Posterior vena cava (tissue), 2 donors: ENCODE measurements around the gene HSD3B7. TPM values are rescaled to one million over a fixed set of nuclear protein-coding genes. Genes with fewer than 3 reads are reported as not detected.
A peak's percentile ranks its signal among the peaks of the same experiment; 100 is the strongest.

Experiments used
- DNase-seq: peaks from one replicate; pipeline ENCODE4 v3.0.0-alpha.2; 2020; ENCODE audit warnings: low spot score
- intact Hi-C, 2 donors: fragments of 100-400 bp; cut with DNase I; formaldehyde crosslinking; loops; one replicate each; pipeline versions ENCODE4 v1.14.1 to v1.14.2; 2022 to 2023
- total RNA-seq, 2 donors: library from RNA; stranded (reverse); fragmentation: NEBNext Ultra II Directional; extraction: Animal tissue kit (Norgen Biotek cat#: 25700); gene quantifications; one replicate each; pipeline ENCODE4 v1.2.1, GENCODE V29; 2021
- donor health status: DM: yes; HTN: yes; CAD: no.
- donor health status: DM: yes; HTN: yes; CAD: no.

The HSD3B7 gene
- total RNA-seq, 2 donors from 2014 or later: 38.5 to 39.2 TPM

DNA sequence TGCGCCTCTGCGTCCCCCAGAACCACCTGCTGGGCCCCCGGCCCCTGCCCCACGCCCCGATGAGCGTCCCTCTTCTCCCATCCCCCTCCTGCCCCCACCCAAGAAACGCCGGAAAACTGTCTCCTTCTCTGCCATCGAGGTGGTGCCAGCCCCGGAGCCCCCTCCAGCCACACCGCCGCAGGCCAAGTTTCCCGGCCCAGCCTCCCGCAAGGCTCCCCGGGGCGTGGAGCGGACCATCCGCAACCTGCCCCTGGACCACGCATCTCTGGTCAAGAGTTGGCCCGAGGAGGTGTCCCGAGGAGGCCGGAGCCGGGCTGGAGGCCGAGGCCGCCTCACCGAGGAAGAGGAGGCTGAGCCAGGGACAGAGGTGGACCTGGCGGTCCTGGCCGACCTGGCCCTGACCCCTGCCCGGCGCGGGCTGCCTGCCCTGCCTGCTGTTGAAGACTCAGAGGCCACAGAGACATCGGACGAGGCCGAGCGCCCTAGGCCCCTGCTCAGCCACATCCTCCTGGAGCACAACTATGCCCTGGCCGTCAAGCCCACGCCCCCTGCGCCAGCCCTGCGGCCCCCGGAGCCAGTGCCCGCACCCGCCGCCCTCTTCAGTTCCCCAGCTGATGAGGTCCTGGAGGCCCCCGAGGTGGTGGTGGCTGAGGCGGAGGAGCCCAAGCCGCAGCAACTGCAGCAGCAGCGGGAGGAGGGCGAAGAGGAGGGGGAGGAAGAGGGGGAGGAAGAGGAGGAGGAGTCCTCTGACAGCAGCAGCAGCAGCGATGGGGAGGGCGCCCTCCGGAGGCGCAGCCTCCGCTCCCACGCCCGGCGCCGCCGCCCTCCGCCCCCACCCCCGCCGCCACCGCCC lies 5.6 kb upstream of the HSD3B7 start:
- intact Hi-C loops: loop anchor here in 1 of 2 donors (10.0 kb wide), 3 partner anchors 115 to 885 kb away; partner anchors contain the start of genes ARMC5 and VKORC1
- DNase-seq: no peak

DNA sequence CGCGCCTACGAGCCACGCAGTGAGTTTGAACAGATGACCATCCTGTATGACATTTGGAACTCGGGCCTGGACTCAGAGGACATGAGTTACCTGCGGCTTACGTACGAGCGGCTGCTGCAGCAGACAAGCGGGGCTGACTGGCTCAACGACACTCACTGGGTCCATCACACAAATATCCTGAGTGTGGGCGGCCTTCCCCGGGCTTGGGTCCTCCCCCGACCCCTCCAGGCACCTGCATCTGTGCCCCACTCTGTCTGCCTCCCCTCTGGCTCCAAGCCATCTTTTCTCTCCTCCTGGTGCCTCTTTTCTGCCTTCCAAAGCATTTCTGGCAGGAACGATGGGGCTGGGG lies 5.0 kb upstream of the HSD3B7 start:
- DNase-seq: no peak
- intact Hi-C loops: loop anchor here in 1 of 2 donors (10.0 kb wide), 3 partner anchors 115 to 885 kb away; partner anchors contain the start of genes ARMC5 and VKORC1

DNA sequence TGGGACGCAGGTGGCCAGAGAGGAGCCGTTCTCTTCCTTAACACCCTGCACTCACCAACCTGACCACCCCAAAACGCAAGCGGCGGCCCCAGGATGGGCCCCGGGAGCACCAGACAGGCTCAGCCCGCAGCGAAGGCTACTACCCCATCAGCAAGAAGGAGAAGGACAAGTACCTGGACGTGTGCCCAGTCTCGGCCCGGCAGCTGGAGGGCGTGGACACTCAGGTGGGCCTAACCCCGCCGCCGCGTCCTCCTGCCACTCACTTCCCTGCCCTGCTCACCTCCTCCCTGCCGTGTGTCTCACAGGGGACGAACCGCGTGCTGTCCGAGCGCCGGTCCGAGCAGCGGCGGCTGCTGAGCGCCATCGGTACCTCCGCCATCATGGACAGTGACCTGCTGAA lies 4.6 kb upstream of the HSD3B7 start:
- intact Hi-C loops: loop anchor here in 1 of 2 donors (10.0 kb wide), 3 partner anchors 114 to 884 kb away; partner anchors contain the start of genes ARMC5 and VKORC1
- DNase-seq: no peak

DNA sequence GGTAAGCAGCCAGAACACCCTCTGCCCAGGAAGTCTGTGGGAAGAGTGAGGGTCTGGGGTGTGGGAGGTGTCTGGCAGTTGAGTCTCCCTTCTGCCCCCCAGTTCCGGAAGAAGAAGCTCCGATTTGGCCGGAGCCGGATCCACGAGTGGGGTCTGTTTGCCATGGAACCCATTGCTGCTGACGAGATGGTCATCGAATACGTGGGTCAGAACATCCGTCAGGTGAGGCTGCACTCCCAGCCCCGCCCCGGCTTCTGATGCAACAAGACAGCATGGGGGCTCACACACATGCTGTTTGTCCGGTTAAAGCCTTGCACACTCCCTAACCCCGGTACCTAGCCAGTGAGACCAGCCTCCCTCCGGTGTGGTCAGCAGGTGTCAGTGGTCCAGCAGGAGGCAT lies 4.0 kb upstream of the HSD3B7 start:
- intact Hi-C loops: loop anchor here in 1 of 2 donors (10.0 kb wide), 3 partner anchors 114 to 884 kb away; partner anchors contain the start of genes ARMC5 and VKORC1
- DNase-seq: no peak

DNA sequence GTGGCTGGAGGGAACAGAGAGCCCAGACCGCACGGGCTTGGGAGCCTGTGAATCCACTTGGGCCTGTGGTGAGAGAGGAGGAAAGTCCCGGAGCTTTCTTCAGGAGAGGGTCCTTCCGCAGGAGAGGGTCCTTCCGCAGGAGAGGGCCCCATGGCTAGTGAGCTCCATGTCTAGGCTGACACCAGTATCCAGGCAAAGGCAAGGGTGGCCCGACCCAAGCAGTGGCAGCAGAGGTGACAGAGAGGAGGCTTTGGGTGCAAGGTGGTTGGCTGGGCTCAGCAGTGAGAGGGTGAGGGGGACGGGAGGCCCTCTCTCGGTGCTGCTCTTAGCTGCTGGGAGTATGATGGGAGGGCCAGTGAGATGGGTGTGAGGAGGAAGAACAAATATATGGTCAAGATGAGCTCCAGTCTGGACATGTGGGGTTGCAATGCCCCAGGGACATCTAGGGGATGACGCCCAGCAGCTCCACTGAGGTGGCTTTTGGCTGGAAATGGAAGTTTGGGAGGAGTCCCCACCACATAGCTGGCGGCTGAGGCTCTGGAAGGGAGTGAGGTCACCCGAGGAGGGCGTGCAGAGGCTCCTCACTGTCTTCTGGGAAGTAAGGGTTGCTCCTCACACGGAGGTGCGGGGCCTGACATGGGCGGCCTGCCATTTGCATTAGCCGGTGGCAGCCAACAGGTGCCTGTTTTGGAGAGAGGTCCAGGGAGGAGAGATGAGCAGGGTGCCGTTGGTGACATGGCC lies 2.3 kb upstream of the HSD3B7 start:
- peak; percentile 91 for DNase-seq
- intact Hi-C loops: loop anchor here in 1 of 2 donors (10.0 kb wide), 3 partner anchors 112 to 882 kb away; partner anchors contain the start of genes ARMC5 and VKORC1

DNA sequence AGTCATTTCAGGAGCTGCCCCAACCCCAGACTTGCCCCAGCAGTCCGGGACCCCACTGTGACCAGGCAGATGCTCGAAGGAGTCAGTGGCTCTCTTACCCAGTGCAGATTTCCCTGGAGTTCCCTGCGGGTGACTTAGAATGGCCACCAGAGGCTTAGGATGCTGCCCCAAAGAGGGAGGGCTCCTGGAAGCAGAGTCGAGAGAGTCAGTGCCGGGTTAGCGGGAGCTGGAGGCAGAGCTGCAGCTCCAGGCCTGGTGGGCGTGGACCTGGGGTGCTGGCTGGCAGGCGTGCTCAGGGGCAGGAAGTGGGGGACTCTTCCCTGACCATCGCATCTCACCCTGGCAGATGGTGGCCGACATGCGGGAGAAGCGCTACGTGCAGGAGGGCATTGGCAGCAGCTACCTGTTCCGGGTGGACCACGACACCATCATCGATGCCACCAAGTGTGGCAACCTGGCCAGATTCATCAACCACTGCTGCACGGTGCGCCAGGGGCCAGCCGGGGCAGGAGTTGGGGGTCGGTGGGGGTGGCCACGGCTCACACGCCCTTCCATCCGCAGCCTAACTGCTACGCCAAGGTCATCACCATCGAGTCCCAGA lies 1.6 kb upstream of the HSD3B7 start:
- intact Hi-C loops: loop anchor here in 1 of 2 donors (10.0 kb wide), 3 partner anchors 111 to 881 kb away; partner anchors contain the start of genes ARMC5 and VKORC1
- no peak for DNase-seq

DNA sequence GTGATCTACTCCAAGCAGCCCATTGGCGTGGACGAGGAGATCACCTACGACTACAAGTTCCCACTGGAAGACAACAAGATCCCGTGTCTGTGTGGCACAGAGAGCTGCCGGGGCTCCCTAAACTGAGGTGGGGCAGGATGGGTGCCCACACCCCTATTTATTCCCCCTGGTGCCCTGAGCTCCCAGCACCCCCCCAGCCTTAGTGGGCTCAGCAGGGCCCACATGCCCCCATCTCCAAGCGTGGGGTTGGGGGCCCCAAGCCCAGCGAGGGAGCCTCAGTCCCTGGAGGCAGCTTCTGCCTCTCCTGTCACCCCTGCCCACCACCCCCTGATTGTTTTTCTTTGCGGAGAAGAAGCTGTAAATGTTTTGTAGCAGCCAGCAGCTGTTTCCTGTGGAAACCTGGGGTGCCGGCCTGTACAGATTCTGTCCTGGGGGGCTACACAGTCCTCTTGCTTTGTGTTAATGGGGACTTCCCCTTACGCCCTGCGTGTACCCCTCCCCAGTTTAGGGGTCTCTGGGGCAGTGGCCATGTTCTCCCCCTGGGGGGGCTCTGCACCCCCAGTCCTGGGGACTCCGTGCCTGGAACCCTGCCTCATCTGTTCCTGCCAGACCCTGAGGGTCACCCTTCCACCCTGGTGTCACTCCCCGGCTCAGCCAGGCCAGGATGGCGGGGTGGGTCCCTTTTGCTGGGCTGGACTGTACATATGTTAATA lies 953 bp upstream of the HSD3B7 start:
- DNase-seq: no peak
- intact Hi-C loops: loop anchor here in 1 of 2 donors (10.0 kb wide), 3 partner anchors 111 to 881 kb away; partner anchors contain the start of genes ARMC5 and VKORC1

DNA sequence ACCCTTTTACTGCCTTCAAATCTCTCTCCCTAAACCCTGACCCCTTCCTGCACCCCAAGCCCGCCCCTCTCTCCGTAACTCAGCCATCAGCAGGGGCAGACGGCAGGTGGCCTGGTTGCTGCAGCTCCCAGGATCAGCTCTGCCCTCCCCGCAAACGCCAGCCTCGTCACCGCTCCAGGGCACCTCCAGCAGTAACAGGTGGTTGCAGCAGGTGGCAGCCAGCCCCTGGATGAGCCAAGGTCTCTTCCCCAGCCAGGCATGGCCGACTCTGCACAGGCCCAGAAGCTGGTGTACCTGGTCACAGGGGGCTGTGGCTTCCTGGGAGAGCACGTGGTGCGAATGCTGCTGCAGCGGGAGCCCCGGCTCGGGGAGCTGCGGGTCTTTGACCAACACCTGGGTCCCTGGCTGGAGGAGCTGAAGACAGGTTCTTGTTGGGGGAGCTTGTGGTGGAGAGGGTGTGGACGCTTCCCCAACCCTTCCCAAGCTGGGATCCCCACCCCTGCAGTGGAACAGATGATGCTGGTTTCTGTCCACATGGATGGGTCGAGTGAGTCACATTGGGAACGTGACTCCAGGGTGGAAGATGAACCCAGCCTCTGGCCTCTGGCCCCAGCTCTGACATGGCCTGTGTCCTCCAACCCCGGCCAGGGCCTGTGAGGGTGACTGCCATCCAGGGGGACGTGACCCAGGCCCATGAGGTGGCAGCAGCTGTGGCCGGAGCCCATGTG lies 558 bp downstream of the HSD3B7 start:
- intact Hi-C loops: loop anchor here in 1 of 2 donors (10.0 kb wide), 3 partner anchors 109 to 879 kb away; partner anchors contain the start of genes ARMC5 and VKORC1
- peak; percentile 87 for DNase-seq

DNA sequence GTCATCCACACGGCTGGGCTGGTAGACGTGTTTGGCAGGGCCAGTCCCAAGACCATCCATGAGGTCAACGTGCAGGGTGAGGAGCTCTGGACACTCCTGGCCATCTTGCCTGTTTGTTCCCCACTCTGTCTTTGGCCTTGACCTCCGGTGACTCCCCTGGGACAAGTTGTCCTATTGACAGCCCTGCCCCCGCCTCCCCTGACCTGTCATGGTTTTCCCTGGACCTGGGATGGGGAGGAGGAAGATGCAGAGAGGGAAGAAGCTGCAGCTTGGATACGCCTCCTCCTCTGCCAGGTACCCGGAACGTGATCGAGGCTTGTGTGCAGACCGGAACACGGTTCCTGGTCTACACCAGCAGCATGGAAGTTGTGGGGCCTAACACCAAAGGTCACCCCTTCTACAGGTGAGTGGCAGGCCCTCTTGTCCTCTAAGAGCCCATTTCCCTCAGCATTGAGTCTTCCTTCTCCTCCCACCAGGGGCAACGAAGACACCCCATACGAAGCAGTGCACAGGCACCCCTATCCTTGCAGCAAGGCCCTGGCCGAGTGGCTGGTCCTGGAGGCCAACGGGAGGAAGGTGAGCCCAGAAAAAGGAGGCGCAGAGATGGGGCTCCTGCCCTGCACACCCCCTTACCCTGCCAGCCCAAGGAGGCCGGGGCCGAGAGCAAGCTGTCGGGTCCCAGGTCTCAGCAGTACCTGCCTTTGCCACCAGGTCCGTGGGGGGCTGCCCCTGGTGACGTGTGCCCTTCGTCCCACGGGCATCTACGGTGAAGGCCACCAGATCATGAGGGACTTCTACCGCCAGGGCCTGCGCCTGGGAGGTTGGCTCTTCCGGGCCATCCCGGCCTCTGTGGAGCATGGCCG lies 1.4 kb downstream of the HSD3B7 start:
- intact Hi-C loops: loop anchor here in 1 of 2 donors (10.0 kb wide), 3 partner anchors 108 to 878 kb away; partner anchors contain the start of genes ARMC5 and VKORC1

DNA sequence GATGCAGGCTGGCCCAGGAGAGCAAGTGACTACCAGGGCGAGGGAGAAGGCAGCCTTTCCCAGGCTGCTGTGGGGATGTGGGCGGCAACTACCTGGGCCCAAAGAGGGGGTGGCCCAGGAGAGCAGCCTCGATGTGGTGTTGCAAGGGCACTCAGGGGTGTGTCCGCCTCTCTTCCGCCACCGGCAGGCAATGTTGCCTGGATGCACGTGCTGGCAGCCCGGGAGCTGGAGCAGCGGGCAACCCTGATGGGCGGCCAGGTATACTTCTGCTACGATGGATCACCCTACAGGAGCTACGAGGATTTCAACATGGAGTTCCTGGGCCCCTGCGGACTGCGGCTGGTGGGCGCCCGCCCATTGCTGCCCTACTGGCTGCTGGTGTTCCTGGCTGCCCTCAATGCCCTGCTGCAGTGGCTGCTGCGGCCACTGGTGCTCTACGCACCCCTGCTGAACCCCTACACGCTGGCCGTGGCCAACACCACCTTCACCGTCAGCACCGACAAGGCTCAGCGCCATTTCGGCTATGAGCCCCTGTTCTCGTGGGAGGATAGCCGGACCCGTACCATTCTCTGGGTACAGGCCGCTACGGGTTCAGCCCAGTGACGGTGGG lies 2.7 kb downstream of the HSD3B7 start:
- intact Hi-C loops: loop anchor here in 1 of 2 donors (10.0 kb wide), 3 partner anchors 107 to 877 kb away; partner anchors contain the start of genes ARMC5 and VKORC1
- no peak for DNase-seq

More for the DNA sequence above, 1.4 kb downstream of the HSD3B7 start:
- DNase-seq: no peak

DNA sequence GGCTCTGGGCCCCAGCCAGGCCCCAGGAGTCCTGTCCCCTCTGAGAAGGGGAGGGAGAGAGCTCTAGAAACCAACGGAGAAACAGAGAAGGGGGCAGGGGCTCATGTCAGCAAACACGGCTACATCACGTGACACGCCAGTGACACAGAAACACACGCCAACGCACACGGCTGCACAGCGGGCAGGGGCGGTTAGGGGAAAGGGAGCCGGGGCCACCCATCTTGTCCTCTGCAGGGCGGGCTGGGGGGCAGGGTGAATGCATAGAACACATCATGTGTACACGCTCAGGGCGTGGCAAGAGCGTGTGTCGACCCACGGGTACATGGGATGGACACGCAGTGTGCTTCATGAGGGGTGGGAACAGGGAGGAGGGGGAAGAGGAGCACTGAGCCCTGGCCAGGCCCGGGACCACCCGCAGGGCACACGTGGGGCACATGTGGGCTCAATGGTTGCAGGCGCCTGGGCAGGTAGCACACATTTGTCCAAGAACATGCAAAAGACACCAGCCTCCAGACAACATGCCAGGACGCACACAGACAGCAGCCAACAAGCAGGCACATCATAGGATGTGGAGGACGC lies 4.6 kb downstream of the HSD3B7 start:
- intact Hi-C loops: loop anchor here in 1 of 2 donors (10.0 kb wide), 3 partner anchors 105 to 875 kb away; partner anchors contain the start of genes ARMC5 and VKORC1

DNA sequence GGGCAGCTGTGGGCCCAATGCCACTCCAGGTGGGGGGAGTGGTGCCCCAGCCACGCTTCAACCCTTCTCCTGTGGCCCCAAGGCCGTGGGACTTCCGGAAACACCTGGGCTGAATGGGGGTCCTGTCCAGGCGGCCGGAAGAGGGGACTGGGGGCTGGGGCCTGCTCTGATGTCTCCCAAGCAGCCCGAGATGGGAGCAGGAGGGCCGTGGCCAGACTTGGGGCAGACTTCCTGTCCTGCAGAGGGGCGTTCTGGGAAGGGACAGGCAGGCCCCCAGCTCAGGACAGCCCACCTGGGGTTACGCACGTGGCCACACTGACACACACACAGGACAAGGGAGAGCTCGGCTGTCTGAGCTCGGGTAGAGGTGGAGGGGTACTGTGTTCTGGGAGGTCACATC lies 5.1 kb downstream of the HSD3B7 start:
- no peak for DNase-seq
- intact Hi-C loops: no loop called here

More for the DNA sequence above, 4.6 kb downstream of the HSD3B7 start:
- DNase-seq: no peak

DNA sequence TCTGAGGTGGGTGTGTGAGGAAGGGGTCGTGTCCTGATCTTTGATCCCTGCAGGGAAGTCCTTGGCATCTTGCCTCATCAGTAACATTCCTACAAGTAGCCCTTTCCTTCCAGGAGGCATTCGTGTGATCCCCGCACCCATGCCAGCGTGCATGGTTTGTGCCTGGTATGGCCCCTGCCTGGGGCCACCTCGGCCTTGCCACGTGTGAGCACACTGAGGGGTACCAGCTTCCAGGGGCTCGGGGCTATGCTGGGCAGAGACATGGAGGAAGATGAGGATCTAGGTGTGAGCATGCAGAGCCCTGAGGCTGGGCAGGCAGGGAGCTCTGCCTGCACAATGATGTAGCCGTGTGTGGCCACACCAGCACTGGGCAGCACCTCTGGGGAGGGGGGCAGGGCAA lies 6.0 kb downstream of the HSD3B7 start:
- intact Hi-C loops: no loop called here
- no peak for DNase-seq

DNA sequence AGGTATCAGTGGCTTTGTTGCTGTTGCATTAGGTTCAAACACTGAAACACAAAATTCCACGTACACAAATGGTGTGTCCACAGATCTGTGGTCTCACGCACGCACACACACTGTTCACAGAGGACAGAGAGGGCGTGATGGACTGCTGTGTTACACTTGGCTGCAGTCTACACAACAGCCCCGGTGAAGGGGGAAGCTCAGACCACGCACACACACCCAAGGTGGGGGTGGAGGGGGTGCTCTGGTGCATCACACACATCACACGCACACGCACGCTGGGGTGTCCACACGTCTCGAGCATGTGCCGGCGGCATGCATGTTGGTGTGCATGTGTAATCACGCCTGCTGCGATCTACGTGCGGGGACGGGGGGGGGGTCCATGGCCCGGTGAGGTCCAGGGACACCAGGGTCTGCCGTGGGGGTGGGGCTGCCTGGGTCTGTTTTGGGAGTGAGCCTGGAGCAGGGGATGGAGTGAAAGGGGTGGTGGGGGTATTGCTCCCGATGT lies 7.3 kb downstream of the HSD3B7 start:
- no peak for DNase-seq
- intact Hi-C loops: no loop called here

DNA sequence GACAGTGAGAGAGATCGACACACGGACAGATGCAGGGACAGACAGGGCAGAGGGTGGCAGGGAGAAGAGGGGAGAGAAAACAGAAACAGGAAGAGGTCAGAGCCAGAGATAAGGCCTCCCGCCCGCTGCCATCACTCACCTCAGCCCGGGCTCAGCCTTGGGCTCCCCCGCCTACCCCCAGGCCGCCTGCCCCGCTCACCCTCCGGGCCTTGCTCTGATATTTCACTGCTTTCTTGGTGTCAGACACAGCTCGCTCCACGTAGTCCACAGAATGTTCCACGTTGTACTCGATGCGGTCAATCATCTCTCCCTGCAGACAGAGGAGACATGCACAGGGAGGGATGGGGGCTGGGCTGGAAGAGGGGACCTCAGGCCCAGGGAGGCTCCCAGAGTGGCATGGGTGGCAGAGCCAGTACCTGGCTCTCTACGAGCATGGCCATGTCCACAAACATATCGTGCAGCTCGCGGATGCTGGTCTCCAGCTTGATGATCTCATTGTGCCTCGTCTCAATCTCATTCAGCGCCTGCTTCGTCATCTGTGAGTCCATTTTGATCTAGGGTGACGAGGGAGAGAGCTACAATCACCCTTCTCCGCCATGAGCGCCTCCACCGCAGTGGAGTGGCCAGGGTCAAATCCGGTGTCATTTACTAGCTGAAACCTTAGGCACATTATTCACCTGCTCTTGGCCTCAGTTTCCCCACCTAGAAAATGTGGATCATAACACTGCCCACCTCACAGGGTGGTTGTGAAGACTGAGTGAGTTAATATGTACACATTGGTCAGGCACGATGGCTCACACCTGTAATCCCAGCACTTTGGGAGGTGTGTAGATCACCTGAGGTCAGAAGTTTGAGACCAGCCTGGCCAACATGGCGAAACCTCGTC lies 8.2 kb downstream of the HSD3B7 start:
- intact Hi-C loops: no loop called here
- no peak for DNase-seq
